Osteoblast (primary cell): ENCODE data around the gene PCCA. TPM values are rescaled to one million over a fixed set of nuclear protein-coding genes. Genes with fewer than 3 reads are reported as not detected.

ENCODE experiments used
- DNase-seq: peaks from one replicate; pipeline ENCODE4 v3.0.0; 2011; ENCODE audit warnings: low spot score, mixed read lengths; ENCODE audit not compliant: insufficient read length; ENCODE audit errors: missing footprints
- H2AFZ ChIP-seq: 2 replicates; pipeline ENCODE4 v1.6.0; 2011; ENCODE audit warnings: mild to moderate bottlenecking, low read length
- H3K27ac ChIP-seq: 2 replicates; pipeline ENCODE4 v1.5.1; 2011; ENCODE audit warnings: mild to moderate bottlenecking, low read depth, low read length, moderate library complexity
- H3K27me3 ChIP-seq: 2 replicates; pipeline ENCODE4 v1.6.0; 2012; ENCODE audit warnings: mild to moderate bottlenecking, control low read depth, inconsistent platforms, low read length, moderate library complexity; ENCODE audit not compliant: insufficient read depth
- H3K36me3 ChIP-seq: 2 replicates; pipeline ENCODE4 v1.5.1; 2011; ENCODE audit warnings: mild to moderate bottlenecking, low read length, control low read depth, moderate library complexity; ENCODE audit not compliant: insufficient read depth
- H3K4me1 ChIP-seq: 2 replicates; pipeline ENCODE4 v1.5.1; 2011; ENCODE audit warnings: mild to moderate bottlenecking, low read length, control low read depth, moderate library complexity; ENCODE audit not compliant: insufficient read depth
- H3K4me2 ChIP-seq: 2 replicates; pipeline ENCODE4 v1.6.0; 2011; ENCODE audit warnings: mild to moderate bottlenecking, low read length; ENCODE audit not compliant: insufficient read depth
- H3K4me3 ChIP-seq: fragments of 200-600 bp; sonication (generic); 3 replicates; pipeline ENCODE4 v1.5.1; 2012; ENCODE audit warnings: mild to moderate bottlenecking, low read length, inconsistent platforms; ENCODE audit not compliant: insufficient read depth
- H3K79me2 ChIP-seq: 2 replicates; pipeline ENCODE4 v1.6.0; 2012; ENCODE audit warnings: mild to moderate bottlenecking, low read length, control low read depth, inconsistent platforms; ENCODE audit not compliant: insufficient read depth
- H3K9me3 ChIP-seq: 2 replicates; pipeline ENCODE4 v1.5.1; 2011; ENCODE audit warnings: low read depth, low read length, control low read depth
- H4K20me1 ChIP-seq: 2 replicates; pipeline ENCODE4 v1.6.0; 2012; ENCODE audit warnings: mild to moderate bottlenecking, low read length, control low read depth; ENCODE audit not compliant: insufficient read depth
- total RNA-seq: library from RNA; depleted of rRNA; stranded (reverse); fragments of >200 nt; gene quantifications from 2 replicates; pipeline ENCODE4 v1.2.3, GENCODE V29; 2012
- TF ChIP-seq, protein P1 (sequence below): IDR thresholded peaks from 2 replicates; pipeline ENCODE4 v1.5.1; 2011; ENCODE audit warnings: mild to moderate bottlenecking, low read depth, low read length, moderate library complexity; ENCODE audit errors: extremely low read depth

The PCCA gene
- total RNA-seq, 1 donor, result 40.5 TPM

- H3K4me1 ChIP-seq, result peaks cover 5% of the 10 kb centered on the region
- TF ChIP-seq, protein P1, sequence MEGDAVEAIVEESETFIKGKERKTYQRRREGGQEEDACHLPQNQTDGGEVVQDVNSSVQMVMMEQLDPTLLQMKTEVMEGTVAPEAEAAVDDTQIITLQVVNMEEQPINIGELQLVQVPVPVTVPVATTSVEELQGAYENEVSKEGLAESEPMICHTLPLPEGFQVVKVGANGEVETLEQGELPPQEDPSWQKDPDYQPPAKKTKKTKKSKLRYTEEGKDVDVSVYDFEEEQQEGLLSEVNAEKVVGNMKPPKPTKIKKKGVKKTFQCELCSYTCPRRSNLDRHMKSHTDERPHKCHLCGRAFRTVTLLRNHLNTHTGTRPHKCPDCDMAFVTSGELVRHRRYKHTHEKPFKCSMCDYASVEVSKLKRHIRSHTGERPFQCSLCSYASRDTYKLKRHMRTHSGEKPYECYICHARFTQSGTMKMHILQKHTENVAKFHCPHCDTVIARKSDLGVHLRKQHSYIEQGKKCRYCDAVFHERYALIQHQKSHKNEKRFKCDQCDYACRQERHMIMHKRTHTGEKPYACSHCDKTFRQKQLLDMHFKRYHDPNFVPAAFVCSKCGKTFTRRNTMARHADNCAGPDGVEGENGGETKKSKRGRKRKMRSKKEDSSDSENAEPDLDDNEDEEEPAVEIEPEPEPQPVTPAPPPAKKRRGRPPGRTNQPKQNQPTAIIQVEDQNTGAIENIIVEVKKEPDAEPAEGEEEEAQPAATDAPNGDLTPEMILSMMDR, result no peak
- no peak overlapping the region for H3K4me3 ChIP-seq
- H3K27ac ChIP-seq, result no peak overlapping the region
- H3K36me3 ChIP-seq, result no peaks in the 10 kb centered on the region
- no peak overlapping the region for H2AFZ ChIP-seq
- H4K20me1 ChIP-seq, result no peaks in the 10 kb centered on the region
- H3K27me3 ChIP-seq, result no peaks in the 10 kb centered on the region
- no peak overlapping the region for H3K4me2 ChIP-seq
- no peak for DNase-seq
- peaks cover 4% of the 10 kb centered on the region for H3K9me3 ChIP-seq
- H3K79me2 ChIP-seq, result no peaks in the 10 kb centered on the region
Observed at GRCh38 chr13:100350601-100351000, 261.7 kb downstream of the PCCA start.

DNA sequence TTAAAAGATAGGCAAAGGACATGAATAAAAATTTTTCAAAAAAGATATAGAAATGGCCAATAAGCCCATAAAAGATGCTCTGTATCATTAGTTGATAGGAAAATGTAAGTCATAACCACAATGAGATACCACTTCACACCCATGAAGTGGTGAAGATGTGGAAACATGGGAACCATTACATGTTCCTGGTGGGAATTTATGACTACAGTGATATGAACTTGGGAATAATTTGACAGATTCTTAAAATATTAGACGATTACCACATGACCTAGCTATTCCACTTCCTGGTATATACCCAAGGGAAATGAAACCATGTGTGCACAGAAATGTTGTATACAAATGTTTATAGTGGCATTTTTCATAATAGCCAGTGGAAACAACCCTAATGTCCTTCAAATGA, 267.5 kb downstream of the PCCA start:
- TF ChIP-seq, protein P1, result no peak
- Histone ChIP-seq H3K4me2 (peak overlapping the region; percentile 3), H2AFZ (no peak overlapping the region), H4K20me1 (no peaks in the 10 kb centered on the region), H3K36me3 (no peaks in the 10 kb centered on the region), H3K27ac (no peak overlapping the region), H3K9me3 (no peaks in the 10 kb centered on the region), H3K4me1 (peaks cover 6% of the 10 kb centered on the region), H3K4me3 (no peak overlapping the region), H3K27me3 (no peaks in the 10 kb centered on the region), H3K79me2 (no peaks in the 10 kb centered on the region)
- no peak for DNase-seq

DNA sequence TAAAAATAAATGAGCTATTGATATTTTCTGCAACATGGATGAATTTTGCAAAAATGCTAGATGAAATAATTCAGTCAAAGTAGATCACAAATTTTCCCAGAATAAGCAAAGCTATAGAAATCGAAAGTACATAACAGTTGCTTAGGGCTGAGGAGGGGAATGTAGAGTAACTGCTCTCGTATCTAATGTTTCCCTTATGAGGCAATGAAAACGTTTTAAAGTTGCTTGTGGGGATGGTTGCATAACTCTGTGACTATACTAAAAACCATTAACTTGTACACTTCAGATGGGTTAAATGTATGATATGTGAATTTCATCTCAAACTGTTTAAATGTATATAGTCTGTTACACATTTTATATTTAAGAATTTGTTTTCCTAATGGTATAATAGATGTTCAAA, 268.0 kb downstream of the PCCA start:
- Histone ChIP-seq H3K27me3 (no peaks in the 10 kb centered on the region), H3K9me3 (no peaks in the 10 kb centered on the region), H3K4me3 (no peak overlapping the region), H3K4me2 (peak overlapping the region; percentile 3), H3K27ac (no peak overlapping the region), H4K20me1 (no peaks in the 10 kb centered on the region), H3K4me1 (peaks cover 10% of the 10 kb centered on the region), H2AFZ (no peak overlapping the region), H3K36me3 (no peaks in the 10 kb centered on the region), H3K79me2 (no peaks in the 10 kb centered on the region)
- TF ChIP-seq, protein P1, result no peak
- DNase-seq, result no peak

GRCh38 chr13:100357764-100358163, 268.9 kb downstream of the PCCA start:
- Histone ChIP-seq H2AFZ (no peak overlapping the region), H3K4me1 (peaks cover 19% of the 10 kb centered on the region), H3K9me3 (no peaks in the 10 kb centered on the region), H3K79me2 (no peaks in the 10 kb centered on the region), H3K4me3 (no peak overlapping the region), H3K27me3 (no peaks in the 10 kb centered on the region), H3K4me2 (no peak overlapping the region), H4K20me1 (no peaks in the 10 kb centered on the region), H3K36me3 (no peaks in the 10 kb centered on the region), H3K27ac (no peak overlapping the region)
- no peak for DNase-seq
- TF ChIP-seq, protein P1, result no peak
